ENCODE results near the gene ZSWIM1.

GRCh38 chr20:45863543-45864470, 17.2 kb upstream of the ZSWIM1 start:
- TF ChIP-seq CTCF (IDR thresholded peaks at IDR 0.05) (no peak), ZFX (IDR thresholded peaks at IDR 0.05; ENCODE audit: borderline replicate concordance) (no peak)
